WTC11 (cell line): Measurements from ENCODE around the gene CLDN20.
"Not testable (repeated sequence)": the region's sequence is repeated elsewhere in the genome, so short reads cannot be mapped to it uniquely, and the experiment has no call there.

ENCODE experiments used
- TEAD4 ChIP-seq: sonication (generic); formaldehyde crosslinking; IDR thresholded peaks from 2 replicates; pipeline ENCODE4 v1.8.0; 2022; ENCODE audit warnings: mild to moderate bottlenecking, missing genetic modification reagents
- USF2 ChIP-seq: sonication (generic); formaldehyde crosslinking; IDR thresholded peaks from 2 replicates; pipeline ENCODE4 v1.8.1; 2023; ENCODE audit warnings: mild to moderate bottlenecking, missing genetic modification reagents, moderate library complexity
- ZNF138 ChIP-seq: sonication (generic); formaldehyde crosslinking; conservative IDR thresholded peaks from 2 replicates; pipeline ENCODE4 v1.8.1; 2022; ENCODE audit warnings: mild to moderate bottlenecking, moderate library complexity, missing genetic modification reagents
- TF ChIP-seq, protein P1 (sequence below): sonication (generic); formaldehyde crosslinking; IDR thresholded peaks from 2 replicates; pipeline ENCODE4 v1.8.0; 2022; ENCODE audit warnings: mild to moderate bottlenecking, missing genetic modification reagents
- TF ChIP-seq, protein P2 (sequence below): fragments of 200-600 bp; IDR thresholded peaks from 2 replicates; pipeline ENCODE4 v1.8.0; 2022; ENCODE audit warnings: antibody characterized with exemption

DNA sequence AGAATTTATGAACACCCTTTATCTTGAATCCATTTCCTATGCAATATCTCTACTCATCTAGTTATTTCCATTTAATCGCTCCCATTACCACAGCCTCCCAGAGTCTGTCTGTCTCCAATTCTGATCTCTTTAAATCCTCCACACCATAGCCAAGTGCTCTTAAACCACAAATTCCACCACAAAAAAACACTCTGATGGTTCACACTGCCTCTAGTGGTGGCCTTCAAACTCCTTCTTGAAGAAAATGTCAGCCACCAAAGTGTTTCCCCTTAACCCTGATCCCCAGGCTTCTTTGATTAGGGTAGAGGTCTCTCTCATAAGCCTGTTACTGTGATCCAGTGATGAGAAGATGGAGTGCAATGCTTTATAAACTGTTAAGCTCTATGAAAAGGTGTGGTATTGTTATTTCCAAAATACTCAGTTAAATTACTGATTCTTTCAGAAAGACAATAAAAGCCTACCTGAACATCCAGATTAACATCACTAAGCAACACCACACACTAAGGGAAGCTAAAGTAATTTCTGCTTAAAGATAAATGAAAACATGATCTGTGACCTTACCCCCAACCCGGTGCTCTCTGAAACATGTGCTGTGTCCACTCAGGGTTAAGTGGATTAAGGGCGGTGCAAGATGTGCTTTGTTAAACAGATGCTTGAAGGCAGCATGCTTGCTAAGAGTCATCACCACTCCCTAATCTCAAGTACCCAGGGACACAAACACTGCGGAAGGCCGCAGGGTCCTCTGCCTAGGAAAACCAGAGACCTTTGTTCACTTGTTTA is 4.5 kb downstream of the CLDN20 start:
- TF ChIP-seq, protein P1, sequence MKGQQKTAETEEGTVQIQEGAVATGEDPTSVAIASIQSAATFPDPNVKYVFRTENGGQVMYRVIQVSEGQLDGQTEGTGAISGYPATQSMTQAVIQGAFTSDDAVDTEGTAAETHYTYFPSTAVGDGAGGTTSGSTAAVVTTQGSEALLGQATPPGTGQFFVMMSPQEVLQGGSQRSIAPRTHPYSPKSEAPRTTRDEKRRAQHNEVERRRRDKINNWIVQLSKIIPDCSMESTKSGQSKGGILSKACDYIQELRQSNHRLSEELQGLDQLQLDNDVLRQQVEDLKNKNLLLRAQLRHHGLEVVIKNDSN (CRISPR knock-in tag): not testable (repeated sequence)
- not testable (repeated sequence) for TF ChIP-seq ZNF138, USF2, TEAD4 (CRISPR knock-in tag)
- TF ChIP-seq, protein P2, sequence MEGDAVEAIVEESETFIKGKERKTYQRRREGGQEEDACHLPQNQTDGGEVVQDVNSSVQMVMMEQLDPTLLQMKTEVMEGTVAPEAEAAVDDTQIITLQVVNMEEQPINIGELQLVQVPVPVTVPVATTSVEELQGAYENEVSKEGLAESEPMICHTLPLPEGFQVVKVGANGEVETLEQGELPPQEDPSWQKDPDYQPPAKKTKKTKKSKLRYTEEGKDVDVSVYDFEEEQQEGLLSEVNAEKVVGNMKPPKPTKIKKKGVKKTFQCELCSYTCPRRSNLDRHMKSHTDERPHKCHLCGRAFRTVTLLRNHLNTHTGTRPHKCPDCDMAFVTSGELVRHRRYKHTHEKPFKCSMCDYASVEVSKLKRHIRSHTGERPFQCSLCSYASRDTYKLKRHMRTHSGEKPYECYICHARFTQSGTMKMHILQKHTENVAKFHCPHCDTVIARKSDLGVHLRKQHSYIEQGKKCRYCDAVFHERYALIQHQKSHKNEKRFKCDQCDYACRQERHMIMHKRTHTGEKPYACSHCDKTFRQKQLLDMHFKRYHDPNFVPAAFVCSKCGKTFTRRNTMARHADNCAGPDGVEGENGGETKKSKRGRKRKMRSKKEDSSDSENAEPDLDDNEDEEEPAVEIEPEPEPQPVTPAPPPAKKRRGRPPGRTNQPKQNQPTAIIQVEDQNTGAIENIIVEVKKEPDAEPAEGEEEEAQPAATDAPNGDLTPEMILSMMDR: not testable (repeated sequence)
